Activated T-cell treated with anti-CD3 and anti-CD28 coated beads for 48 hours (primary cell): ENCODE results near the gene CASTOR2.
A peak's percentile ranks its signal among the peaks of the same experiment; 100 is the strongest.
"Not testable (repeated sequence)": the region's sequence is repeated elsewhere in the genome, so short reads cannot be mapped to it uniquely, and the experiment has no call there.

Source experiments
- DNase-seq: peaks from one replicate; pipeline ENCODE4 v3.0.0-alpha.2; 2020; ENCODE audit warnings: low read depth

Gene CASTOR2

DNA sequence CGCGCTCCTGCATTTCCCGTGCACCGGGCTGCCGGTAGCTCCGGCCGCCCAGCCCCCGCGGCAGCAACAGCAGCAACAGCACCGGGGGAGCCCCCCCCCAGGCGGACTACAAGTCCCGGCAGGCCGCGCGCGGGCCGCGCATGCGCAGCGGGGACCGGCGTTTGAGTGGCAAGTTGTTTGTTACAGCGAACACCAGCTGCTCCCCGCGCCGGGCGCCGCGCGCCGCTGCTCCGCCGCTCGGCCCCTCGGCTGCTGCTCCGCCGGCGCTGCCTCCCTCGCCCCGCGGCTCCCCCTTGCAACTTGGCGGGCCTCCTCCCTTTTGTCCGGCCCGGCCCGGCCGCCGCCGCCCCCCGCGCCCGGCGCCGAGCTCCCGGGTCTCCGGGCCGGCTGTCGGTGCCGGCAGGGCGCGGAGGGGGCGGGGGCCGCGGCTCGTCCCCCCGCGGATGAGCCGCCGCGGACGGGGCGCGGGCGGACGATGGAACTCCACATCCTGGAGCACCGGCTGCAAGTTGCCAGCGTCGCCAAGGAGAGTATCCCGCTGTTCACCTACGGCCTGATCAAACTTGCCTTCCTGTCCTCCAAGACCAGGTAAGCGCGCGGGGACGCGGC is at the start of gene CASTOR2:
Gene CASTOR2, plus strand, starts transcription at position 195 of the 609 bp plus-strand sequence. Its CDS starts 281 bp downstream, at position 476.
- peak; percentile 60 for DNase-seq

GRCh38 chr7:74922321-74922890 is 42.1 kb upstream of the CASTOR2 start:
- DNase-seq = not testable (repeated sequence)

DNA sequence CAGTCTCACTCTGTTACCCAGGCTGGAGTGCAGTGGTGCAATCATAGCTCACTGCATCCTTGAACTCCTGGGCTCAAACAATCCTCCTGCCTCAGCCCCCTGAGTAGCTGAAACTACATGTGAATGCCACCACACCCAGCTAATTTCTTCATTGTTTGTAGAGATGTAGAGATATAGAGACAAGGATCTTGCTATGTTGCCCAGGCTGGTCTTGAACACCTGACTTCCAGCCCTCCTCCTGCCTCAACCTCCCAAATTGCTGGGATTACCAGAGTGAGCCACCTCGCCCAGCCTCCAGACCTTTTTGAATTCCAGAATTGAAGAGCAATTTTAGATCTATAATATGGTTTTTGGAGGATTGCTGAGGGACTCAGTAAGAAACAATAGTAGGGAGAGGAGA is 40.9 kb upstream of the CASTOR2 start:
- not testable (repeated sequence) for DNase-seq

DNA sequence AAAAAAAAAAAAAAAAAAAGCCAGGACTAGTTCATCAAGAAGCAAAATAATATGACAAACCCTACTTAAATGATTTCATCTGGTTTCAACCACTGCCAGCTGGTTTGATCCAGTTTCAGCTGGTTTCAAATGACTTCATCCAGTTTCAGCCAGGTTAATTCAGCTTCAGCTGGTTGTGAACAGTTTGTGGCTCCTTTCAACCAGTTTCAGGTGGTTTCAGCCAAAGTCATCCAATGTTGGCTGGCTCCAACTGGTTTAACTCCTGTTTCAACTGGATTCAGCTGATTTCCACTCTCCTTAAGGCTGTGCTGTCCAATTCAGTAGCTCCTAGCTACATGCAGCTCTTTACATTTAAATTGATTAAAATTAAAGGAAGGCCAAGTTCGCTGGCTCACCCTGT is 37.5 kb upstream of the CASTOR2 start:
- DNase-seq = not testable (repeated sequence)

DNA sequence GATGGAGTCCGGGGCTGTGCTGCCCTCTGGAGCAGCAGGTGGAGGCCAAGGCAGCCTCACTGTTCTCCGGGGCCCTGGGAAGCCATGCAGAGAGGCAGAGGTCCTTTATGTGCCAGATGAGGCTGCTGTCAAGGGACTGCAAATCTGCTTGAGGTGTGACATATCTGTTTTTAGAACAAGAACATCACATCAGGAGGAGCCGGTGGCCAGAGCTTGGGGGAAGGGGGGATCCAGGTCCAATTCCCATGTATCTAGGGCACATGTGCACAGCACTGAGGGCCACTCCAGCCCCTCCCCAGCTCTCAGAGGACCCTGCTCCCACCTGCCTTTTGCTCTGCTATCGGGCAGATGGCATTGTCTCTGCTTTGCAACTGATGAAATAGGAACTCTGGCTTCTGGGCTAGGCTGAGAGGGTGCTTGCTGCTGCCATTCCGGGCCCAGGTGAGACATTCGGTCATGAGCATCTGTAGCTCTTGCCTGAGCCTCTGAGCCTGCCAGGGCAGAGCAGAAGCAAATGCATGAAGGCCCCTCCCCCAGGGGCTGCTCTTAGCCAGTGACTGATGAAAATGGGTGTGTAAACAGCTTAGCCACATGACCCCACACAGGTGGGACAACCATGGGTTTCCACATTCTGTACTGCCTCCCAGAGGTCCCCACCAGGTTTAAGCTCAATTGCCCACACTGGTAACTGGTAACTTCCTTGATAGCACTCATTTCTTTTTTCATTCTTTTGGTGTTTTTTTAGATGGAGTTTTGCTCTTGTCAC is 32.8 kb upstream of the CASTOR2 start:
- not testable (repeated sequence) for DNase-seq

DNA sequence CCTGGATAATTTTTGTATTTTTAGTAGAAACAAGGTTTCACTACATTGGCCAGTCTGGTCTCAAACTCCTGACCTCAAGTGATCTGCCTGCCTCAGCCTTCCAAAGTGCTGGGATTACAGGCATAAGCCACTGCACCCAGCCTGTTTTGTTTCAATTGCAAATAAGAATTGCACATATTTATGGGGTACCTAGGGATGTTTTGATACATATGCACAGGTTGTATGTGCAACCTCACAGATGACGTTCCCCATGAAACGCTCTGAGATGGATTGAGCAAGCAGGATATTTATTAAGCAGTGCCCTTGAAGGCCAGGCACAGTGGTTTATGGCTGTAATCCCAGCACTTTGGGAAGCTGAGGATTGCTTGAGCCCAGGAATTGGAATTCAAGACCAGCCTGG is 25.1 kb upstream of the CASTOR2 start:
- not testable (repeated sequence) for DNase-seq

DNA sequence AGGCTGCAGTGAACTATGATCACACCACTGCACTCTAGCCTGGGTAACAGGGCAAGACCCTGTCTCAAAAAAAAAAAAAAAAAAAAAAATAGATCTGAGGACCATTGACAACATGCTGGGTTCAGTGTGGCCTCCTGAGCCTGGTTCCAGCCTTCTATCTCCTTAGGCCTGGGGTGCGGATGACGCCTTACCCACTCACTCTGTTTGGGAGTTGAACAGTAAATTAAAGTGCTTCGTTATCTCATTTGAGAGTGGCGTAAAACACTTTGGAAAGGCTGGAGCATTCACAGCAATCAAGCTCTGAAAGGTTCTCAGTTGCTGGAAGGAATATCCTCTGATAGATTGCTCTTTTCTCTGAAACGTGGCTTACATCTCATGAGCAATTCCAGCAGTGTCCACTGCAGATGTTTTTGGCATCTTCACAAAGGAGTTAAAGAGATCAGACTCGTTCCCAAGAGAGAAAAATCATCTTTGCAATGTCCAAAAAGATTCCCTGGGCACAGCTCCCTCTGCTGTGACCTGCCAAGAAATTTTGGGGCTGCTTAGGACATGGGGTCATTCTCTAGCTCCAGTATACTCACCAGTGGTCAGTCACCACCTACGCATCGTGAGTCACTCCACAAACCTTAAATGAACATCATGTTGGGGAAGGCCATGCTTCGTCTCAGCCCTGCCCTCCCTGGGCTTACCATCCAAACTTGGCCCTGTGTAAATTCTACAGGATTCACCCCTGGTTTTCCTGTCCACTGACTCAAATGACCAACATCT is 23.0 kb upstream of the CASTOR2 start:
- DNase-seq = not testable (repeated sequence)

GRCh38 chr7:74943923-74944322 is 20.6 kb upstream of the CASTOR2 start:
- DNase-seq = not testable (repeated sequence)

DNA sequence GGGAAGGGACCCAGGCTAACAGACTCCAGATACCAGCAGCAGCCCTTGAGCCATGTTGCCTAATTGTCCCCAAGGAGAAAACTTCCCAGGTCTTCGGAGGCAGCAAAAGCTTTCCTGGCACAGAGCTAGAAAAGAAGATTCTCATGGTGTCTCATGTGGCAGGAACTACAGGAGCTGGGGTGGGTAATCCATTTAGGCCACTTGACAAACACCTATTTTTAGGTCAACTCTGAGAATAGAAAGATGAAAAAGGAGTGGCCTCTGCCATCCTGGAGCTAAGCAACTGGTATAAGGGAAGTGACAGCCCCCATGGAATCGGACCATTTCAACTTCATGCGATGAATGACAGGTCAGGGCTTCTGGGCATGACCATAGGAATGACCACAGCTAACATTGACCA is 16.8 kb upstream of the CASTOR2 start:
- not testable (repeated sequence) for DNase-seq

GRCh38 chr7:74953774-74954173 is 10.7 kb upstream of the CASTOR2 start:
- not testable (repeated sequence) for DNase-seq

GRCh38 chr7:74958328-74958727 is 6.2 kb upstream of the CASTOR2 start:
- not testable (repeated sequence) for DNase-seq

- not testable (repeated sequence) for DNase-seq
Measured at GRCh38 chr7:74963704-74964510, 598 bp upstream of the CASTOR2 start.

DNA sequence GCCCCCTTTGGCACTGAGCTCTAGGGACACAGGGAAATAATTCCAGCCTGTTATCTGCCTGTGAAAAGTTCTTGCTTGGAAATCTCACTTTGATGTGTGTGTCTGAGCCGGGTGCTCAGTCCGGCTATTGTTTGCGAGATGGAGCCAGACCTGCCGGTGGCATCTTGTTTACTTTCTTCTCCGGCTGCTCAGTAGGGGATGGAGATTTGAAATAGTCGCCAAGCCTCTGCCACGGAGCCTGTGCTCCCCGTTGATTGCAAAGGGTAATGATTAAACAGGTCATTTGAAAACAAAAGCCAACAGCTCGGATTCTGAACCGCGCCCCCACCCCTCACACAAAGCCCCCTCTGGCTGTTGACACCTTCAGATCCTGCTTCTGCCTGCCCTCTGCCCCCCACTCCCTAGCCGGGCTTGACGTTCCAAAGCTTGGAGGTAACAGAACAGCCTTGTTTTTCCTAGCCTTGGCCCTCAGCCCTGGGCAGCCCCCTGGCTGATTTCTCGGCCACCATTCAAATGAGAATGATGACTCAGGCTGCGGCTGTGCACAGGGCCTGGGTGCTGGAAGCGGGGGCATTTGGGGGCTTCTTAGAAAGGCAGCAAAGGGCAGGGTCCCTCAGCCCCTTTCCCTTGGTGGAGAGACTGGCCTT is 1.8 kb downstream of the CASTOR2 start:
- not testable (repeated sequence) for DNase-seq

GRCh38 chr7:74966909-74967308 is 2.4 kb downstream of the CASTOR2 start:
- not testable (repeated sequence) for DNase-seq

GRCh38 chr7:74971431-74971830 is 6.9 kb downstream of the CASTOR2 start:
- DNase-seq = not testable (repeated sequence)

DNA sequence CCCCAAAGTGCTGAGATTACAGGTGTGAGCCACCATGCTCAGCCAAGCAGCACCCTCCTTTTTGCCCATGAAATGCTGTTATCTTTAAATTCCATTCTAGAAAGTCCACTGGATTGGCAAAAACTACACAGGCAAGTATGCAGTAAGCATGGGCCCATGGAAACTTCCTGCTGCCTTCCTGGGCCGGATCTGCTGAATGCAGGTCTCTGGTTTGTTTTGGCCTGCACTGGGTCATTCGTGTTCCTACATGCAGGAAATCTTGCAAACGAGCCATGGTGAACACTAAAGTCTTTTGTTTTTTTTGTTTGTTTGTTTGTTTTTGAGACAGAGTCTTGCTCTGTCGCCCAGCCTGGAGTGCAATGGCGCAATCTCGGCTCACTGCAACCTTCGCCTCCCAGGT is 7.9 kb downstream of the CASTOR2 start:
- not testable (repeated sequence) for DNase-seq

DNA sequence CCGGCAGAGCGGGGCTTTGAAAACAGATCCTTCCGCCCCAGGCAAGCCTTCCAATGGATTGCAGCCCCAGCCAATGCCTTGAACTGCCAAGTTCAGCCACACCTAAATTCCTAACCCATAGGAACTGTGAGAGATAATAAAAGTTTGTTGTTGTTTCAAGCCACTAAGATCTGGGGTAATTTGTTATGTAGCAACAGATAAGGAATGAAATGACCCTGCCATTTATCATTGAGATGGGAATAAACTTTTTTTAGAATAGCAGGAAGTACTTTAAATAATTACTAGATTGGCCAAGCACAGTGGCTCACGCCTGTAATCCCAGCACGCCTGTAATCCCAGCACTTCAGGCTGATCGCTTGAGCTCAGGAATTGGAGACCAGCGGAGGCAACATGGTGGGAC is 11.5 kb downstream of the CASTOR2 start:
- DNase-seq = not testable (repeated sequence)

- not testable (repeated sequence) for DNase-seq
Measured at GRCh38 chr7:74977523-74977922, 13.0 kb downstream of the CASTOR2 start.

DNA sequence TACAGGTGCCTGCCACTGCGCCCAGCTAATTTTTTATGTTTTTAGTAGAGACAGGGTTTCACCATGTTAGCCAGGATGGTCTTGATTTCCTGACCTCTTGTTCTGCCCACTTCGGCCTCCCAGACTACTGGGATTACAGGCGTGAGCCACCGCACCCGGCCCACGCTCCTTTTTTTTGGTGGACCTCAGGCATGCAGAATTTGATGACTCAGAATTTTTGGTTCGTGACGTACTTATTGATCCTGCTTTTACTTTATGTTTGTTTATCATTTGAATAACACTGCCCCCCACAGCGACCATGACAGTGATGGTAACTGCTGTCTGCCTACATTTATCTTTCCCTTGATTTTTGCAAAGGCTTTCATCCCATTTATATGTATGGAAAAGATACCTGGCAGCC is 23.9 kb downstream of the CASTOR2 start:
- DNase-seq = not testable (repeated sequence)

GRCh38 chr7:74993121-74993520 is 28.6 kb downstream of the CASTOR2 start:
- DNase-seq = no peak
